ENCODE measurements around the gene TMEM223. TPM values are rescaled to one million over a fixed set of nuclear protein-coding genes. Genes with fewer than 3 reads are reported as not detected.

Gene TMEM223
- total and polyA plus RNA-seq, 8 donors, result 15.7 to 26.4 (median 20.3) TPM

GRCh38 chr11:62805961-62806441, 14.2 kb upstream of the TMEM223 start:
- Histone ChIP-seq H3K27me3 (no peaks in the 10 kb centered on the region), H3K4me1 (peaks cover 8 to 48% of the 10 kb centered on the region in 2 donors), H3K36me3 (peaks cover 0 to 28% of the 10 kb centered on the region in 2 donors), H3K9me3 (no peaks in the 10 kb centered on the region), H3K4me3 (peak overlapping the region; percentile 85 to 90), H3K27ac (peak overlapping the region; percentile 93 to 94)
- intact Hi-C loops (cut with DNase I), result no loop called here
- ATAC-seq, result no peak
- TF ChIP-seq, protein P1, sequence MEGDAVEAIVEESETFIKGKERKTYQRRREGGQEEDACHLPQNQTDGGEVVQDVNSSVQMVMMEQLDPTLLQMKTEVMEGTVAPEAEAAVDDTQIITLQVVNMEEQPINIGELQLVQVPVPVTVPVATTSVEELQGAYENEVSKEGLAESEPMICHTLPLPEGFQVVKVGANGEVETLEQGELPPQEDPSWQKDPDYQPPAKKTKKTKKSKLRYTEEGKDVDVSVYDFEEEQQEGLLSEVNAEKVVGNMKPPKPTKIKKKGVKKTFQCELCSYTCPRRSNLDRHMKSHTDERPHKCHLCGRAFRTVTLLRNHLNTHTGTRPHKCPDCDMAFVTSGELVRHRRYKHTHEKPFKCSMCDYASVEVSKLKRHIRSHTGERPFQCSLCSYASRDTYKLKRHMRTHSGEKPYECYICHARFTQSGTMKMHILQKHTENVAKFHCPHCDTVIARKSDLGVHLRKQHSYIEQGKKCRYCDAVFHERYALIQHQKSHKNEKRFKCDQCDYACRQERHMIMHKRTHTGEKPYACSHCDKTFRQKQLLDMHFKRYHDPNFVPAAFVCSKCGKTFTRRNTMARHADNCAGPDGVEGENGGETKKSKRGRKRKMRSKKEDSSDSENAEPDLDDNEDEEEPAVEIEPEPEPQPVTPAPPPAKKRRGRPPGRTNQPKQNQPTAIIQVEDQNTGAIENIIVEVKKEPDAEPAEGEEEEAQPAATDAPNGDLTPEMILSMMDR (IDR thresholded peaks at IDR 0.05), result no peak
- no peak for DNase-seq

GRCh38 chr11:62805076-62805892, 13.5 kb upstream of the TMEM223 start, which contains the start of gene NXF1:
TSS of gene NXF1 (minus strand) at chr11:62805440. CDS start at chr11:62805356, 84 bp downstream.
- TF ChIP-seq, protein P1 (IDR thresholded peaks at IDR 0.05), result peak in 1 of 2 donors; percentile 21
- DNase-seq (peak; percentile 95 to 98 (median 98)), ATAC-seq (peak; percentile 95)
- no peaks in the 10 kb centered on the region for H3K27me3 ChIP-seq
- no peaks in the 10 kb centered on the region for H3K9me3 ChIP-seq
- intact Hi-C loops (cut with DNase I), result no loop called here
- peaks cover 0 to 35% of the 10 kb centered on the region in 2 donors for H3K36me3 ChIP-seq
- H3K4me3 ChIP-seq, result peak within 1 kb of the TSS; percentile 85 to 90
- peak within 1 kb of the TSS; percentile 93 to 94 for H3K27ac ChIP-seq
- peaks cover 8 to 48% of the 10 kb centered on the region in 2 donors for H3K4me1 ChIP-seq

DNA sequence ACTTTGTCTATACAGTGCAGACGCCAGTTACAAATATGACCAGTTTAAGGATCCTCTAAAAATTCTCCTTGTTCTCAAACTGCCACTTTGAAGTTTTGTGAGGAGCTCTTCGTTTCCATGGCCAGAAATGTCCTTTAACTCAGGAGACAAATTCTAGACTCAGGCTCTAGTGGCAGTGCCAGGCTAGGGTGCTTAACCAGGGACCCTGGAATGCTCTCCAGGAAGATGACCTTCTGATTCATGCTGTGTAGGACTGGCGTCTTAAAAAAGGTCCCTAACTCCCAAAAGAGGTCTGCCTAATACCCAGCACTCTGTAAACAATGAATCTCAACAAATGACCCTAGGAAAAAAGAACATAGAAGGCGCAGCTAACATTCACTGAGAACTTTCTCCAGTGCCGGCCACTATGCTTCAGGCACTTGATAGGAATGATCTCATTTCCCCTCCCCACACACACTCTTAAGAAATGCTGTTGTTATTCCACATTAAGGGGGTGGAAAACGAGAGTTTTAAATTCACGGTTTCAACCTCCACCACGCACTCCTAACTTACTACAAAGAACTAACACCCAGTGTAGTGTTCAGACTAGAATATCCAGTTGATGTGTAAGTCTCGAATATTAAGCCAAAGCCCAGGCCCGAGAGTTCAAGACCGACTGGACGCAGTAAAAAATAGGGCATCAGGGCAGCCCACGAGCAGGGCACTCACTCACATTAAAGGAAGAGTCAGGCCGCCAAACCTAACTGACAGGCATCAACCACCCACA, 12.7 kb upstream of the TMEM223 start:
- Histone ChIP-seq H3K27me3 (no peaks in the 10 kb centered on the region), H3K36me3 (peaks cover 0 to 43% of the 10 kb centered on the region in 2 donors), H3K9me3 (no peaks in the 10 kb centered on the region), H3K27ac (peak overlapping the region; percentile 93 to 94), H3K4me1 (peaks cover 8 to 48% of the 10 kb centered on the region in 2 donors), H3K4me3 (peak overlapping the region; percentile 85 to 90)
- TF ChIP-seq, protein P1 (IDR thresholded peaks at IDR 0.05), result no peak
- intact Hi-C loops (cut with DNase I), result no loop called here
- peak; percentile 38 for ATAC-seq
- no peak for DNase-seq

DNA sequence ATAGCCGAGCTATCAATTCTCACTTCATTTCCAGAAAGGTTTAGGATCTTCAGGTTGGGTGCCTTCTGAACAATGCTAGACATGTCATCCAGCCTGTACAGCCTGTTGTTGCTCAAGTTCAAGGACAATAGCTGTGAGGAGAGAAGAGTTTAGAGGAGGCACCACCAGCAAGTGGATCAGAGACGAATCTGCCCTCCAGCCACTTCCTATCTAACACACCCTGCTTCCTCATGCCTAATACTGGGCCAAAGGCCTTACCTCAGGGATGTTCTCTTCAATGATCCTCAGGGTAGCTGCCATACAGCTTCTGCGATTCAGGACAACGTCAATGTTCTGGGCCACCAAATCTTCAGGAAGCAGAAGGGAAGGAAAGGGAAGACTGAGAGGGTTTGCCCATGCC, 9.3 kb upstream of the TMEM223 start:
- no peaks in the 10 kb centered on the region for H3K9me3 ChIP-seq
- peaks cover 8 to 24% of the 10 kb centered on the region in 2 donors for H3K4me1 ChIP-seq
- DNase-seq (no peak), ATAC-seq (no peak)
- H3K27me3 ChIP-seq, result no peaks in the 10 kb centered on the region
- peaks cover 0 to 77% of the 10 kb centered on the region in 2 donors for H3K36me3 ChIP-seq
- no peak overlapping the region for H3K27ac ChIP-seq
- intact Hi-C loops (cut with DNase I), result no loop called here
- TF ChIP-seq, protein P1 (IDR thresholded peaks at IDR 0.05), result no peak
- H3K4me3 ChIP-seq, result no peak overlapping the region
